ENCODE results near the gene NSFL1C. TPM values are rescaled to one million over a fixed set of nuclear protein-coding genes. Genes with fewer than 3 reads are reported as not detected.

Gene NSFL1C
- polyA plus RNA-seq, 1 of the 3 experiments (the other 2 are of a cell fraction), result 45.9 TPM

DNA sequence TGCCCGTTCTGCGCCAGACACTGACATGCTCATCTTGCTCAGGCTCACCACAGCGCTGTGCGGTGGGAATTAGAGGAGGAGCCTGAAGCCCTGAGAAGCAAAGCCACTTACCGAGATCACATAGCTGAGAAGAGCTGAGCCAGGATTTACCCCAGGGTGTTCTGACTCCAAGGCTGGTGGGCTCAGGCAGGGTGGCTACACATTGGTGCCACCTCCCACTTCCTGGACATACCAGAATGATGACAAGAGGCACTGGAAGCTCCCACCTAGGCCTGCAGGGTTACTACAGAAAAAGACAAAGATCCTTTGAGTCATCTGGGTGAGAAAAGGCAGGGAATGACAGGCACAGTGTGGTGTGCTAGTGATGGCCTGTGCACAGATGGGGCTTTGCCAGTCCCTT lies 49.4 kb downstream of the NSFL1C start:
- 0 out of 2 replicates have a peak, but pooled peaks cover 5% of the 10 kb centered on the region for H3K9me3 ChIP-seq
- no peaks in the 10 kb centered on the region for H3K36me3 ChIP-seq (replicated peaks in 1 of 2; ENCODE audit: control insufficient read depth in 1 of 2, insufficient read depth in 2 of 2, low read length in 1 of 2)
- ChIA-PET POLR2A (no interaction called here), CTCF (interaction anchor here (1.7 kb wide), 1 partner anchor 20 kb away, joined by 5 read pairs; no protein-coding TSS in a partner anchor)
- H3K4me3 ChIP-seq (ENCODE audit: low read depth in 2 of 2, low read length in 1 of 2), result no peak overlapping the region
- H3K79me2 ChIP-seq (ENCODE audit: insufficient read depth), result no peaks in the 10 kb centered on the region
- no peaks in the 10 kb centered on the region for H3K27me3 ChIP-seq (ENCODE audit: insufficient read depth)
- H3K9me2 ChIP-seq, result no peaks in the 10 kb centered on the region
- no peaks in the 10 kb centered on the region for H4K20me1 ChIP-seq (ENCODE audit: insufficient read depth)
- no peak overlapping the region for H3K9ac ChIP-seq
- no peak for DNase-seq
- WGBS (ENCODE audit: low lambda C conversion rate), result 53% methylated on average over 4 of the region's 5 CpGs
- H3K4me1 ChIP-seq (ENCODE audit: control insufficient read depth in 1 of 2, insufficient read depth in 2 of 2, low read depth in 1 of 2, low read length in 1 of 2), result no peaks in the 10 kb centered on the region; a peak in 2 of 4 replicates
- H3K27ac ChIP-seq (ENCODE audit: low read depth in 2 of 2, low read length in 1 of 2), result peak overlapping the region in 1 of 2 experiments; percentile 75; a peak in 3 of 4 replicates
- H2AFZ ChIP-seq (ENCODE audit: low read depth), result peak overlapping the region; percentile 68; the same call in 1 of the 2 replicates
- H3K4me2 ChIP-seq, result peak overlapping the region; percentile 21
- no peak for TF ChIP-seq FOXM1 (IDR thresholded peaks at IDR 0.05; ENCODE audit: low read depth)
- TF ChIP-seq, protein P1, sequence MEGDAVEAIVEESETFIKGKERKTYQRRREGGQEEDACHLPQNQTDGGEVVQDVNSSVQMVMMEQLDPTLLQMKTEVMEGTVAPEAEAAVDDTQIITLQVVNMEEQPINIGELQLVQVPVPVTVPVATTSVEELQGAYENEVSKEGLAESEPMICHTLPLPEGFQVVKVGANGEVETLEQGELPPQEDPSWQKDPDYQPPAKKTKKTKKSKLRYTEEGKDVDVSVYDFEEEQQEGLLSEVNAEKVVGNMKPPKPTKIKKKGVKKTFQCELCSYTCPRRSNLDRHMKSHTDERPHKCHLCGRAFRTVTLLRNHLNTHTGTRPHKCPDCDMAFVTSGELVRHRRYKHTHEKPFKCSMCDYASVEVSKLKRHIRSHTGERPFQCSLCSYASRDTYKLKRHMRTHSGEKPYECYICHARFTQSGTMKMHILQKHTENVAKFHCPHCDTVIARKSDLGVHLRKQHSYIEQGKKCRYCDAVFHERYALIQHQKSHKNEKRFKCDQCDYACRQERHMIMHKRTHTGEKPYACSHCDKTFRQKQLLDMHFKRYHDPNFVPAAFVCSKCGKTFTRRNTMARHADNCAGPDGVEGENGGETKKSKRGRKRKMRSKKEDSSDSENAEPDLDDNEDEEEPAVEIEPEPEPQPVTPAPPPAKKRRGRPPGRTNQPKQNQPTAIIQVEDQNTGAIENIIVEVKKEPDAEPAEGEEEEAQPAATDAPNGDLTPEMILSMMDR (IDR thresholded peaks at IDR 0.05), result no peak
- TF ChIP-seq EZH2phosphoT487 (IDR thresholded peaks at IDR 0.05; ENCODE audit: borderline replicate concordance, low read depth), result no peak
- peak; percentile 47; the same call in 1 of the 2 replicates for TF ChIP-seq TCF12 (IDR thresholded peaks at IDR 0.05)
- 0 out of 2 replicates have a peak, but pooled peaks have one; percentile 37 for TF ChIP-seq FOSL2 (IDR thresholded peaks at IDR 0.05; ENCODE audit: borderline replicate concordance, low read depth)
- TF ChIP-seq, protein P2, sequence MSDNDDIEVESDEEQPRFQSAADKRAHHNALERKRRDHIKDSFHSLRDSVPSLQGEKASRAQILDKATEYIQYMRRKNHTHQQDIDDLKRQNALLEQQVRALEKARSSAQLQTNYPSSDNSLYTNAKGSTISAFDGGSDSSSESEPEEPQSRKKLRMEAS (IDR thresholded peaks at IDR 0.05; ENCODE audit: low read depth), result 0 out of 2 replicates have a peak, but pooled peaks have one; percentile 36
- TF ChIP-seq, protein P3, sequence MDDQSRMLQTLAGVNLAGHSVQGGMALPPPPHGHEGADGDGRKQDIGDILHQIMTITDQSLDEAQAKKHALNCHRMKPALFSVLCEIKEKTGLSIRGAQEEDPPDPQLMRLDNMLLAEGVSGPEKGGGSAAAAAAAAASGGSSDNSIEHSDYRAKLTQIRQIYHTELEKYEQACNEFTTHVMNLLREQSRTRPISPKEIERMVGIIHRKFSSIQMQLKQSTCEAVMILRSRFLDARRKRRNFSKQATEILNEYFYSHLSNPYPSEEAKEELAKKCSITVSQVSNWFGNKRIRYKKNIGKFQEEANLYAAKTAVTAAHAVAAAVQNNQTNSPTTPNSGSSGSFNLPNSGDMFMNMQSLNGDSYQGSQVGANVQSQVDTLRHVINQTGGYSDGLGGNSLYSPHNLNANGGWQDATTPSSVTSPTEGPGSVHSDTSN (IDR thresholded peaks at IDR 0.05), result peak; percentile 36; the same call in 1 of the 2 replicates
- TF ChIP-seq TEAD4 (IDR thresholded peaks at IDR 0.05; ENCODE audit: borderline replicate concordance, insufficient read depth), result no peak
- H3F3A ChIP-seq (replicated peaks; ENCODE audit: insufficient read depth), result peaks cover 29% of the 10 kb centered on the region

DNA sequence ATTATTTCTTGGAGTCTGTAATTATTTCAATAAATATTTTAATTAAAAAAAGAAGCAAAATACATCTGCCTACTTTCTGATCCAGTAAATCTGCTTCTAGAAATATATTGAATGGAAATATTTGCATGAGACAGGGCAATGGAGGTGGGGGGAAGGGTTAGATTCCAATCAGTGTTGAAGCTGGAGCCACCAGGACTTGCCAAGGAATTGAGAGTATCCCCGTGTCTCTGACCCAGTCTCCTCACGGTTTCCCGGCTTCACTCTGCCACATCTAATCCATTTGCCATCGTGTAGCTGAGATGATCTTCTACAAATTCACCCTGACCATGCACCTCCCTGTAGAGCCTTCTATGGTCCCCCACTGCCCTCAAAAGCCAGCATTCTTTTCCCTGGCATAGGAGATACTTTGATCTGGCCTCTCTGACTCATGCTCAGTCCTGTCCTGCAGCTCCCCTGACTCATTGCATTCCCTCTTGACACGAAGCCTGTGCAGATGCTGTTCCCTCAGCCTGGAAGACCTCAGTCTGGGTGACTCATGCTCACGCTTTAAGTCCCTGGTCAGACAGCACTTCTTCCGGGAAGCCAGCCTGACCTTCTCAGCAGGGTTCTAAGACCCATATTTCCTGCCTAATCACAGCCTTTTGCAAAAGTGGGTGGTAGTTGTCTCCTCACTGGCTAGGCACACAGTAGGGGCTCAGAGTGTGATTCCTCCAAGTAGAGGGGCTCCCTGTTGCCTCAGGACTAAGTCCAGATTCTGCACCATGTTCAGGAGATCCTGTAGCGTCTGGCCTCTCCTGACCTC lies 50.8 kb downstream of the NSFL1C start:
- ChIA-PET POLR2A (no interaction called here), CTCF (no interaction called here)
- Histone ChIP-seq H3K27me3 (ENCODE audit: insufficient read depth) (no peaks in the 10 kb centered on the region), H3K9me3 (0 out of 2 replicates have a peak, but pooled peaks cover 6% of the 10 kb centered on the region), H3K4me1 (ENCODE audit: control insufficient read depth in 1 of 2, insufficient read depth in 2 of 2, low read depth in 1 of 2, low read length in 1 of 2) (no peaks in the 10 kb centered on the region; a peak in 2 of 4 replicates), H3K9me2 (no peaks in the 10 kb centered on the region), H3K27ac (ENCODE audit: low read depth in 2 of 2, low read length in 1 of 2) (peak overlapping the region; percentile 17 to 75; a peak in 3 of 4 replicates), H2AFZ (ENCODE audit: low read depth) (peak overlapping the region; percentile 29; the same call in 1 of the 2 replicates), H3F3A (replicated peaks; ENCODE audit: insufficient read depth) (peaks cover 29% of the 10 kb centered on the region), H3K9ac (no peak overlapping the region; the same call in 1 of the 2 replicates), H3K79me2 (ENCODE audit: insufficient read depth) (no peaks in the 10 kb centered on the region), H3K36me3 (replicated peaks in 1 of 2; ENCODE audit: control insufficient read depth in 1 of 2, insufficient read depth in 2 of 2, low read length in 1 of 2) (no peaks in the 10 kb centered on the region), H3K4me3 (ENCODE audit: low read depth in 2 of 2, low read length in 1 of 2) (no peak overlapping the region), H4K20me1 (ENCODE audit: insufficient read depth) (no peaks in the 10 kb centered on the region), H3K4me2 (no peak overlapping the region)
- WGBS (ENCODE audit: low lambda C conversion rate), result 22% methylated on average over 8 of the region's 8 CpGs
- DNase-seq, result no peak
- TF ChIP-seq, protein P2 (IDR thresholded peaks at IDR 0.05; ENCODE audit: low read depth), result peak; percentile 92
- TF ChIP-seq RXRA (IDR thresholded peaks at IDR 0.05; ENCODE audit: borderline replicate concordance, low read depth), result peak; percentile 87; the same call in 1 of the 2 replicates
- TF ChIP-seq, protein P1 (IDR thresholded peaks at IDR 0.05), result no peak
- TF ChIP-seq NFIC (IDR thresholded peaks at IDR 0.05; ENCODE audit: borderline replicate concordance), result peak; percentile 85
- TF ChIP-seq TEAD4 (IDR thresholded peaks at IDR 0.05; ENCODE audit: borderline replicate concordance, insufficient read depth), result peak; percentile 91
- TF ChIP-seq SMC3 (IDR thresholded peaks at IDR 0.05; ENCODE audit: low read depth, low read length), result no peak
- TF ChIP-seq, protein P3 (IDR thresholded peaks at IDR 0.05), result peak; percentile 92
- TF ChIP-seq POLR2AphosphoS5 (IDR thresholded peaks at IDR 0.05; ENCODE audit: low read depth, low read length), result peak; percentile 90
- TF ChIP-seq, protein P4, sequence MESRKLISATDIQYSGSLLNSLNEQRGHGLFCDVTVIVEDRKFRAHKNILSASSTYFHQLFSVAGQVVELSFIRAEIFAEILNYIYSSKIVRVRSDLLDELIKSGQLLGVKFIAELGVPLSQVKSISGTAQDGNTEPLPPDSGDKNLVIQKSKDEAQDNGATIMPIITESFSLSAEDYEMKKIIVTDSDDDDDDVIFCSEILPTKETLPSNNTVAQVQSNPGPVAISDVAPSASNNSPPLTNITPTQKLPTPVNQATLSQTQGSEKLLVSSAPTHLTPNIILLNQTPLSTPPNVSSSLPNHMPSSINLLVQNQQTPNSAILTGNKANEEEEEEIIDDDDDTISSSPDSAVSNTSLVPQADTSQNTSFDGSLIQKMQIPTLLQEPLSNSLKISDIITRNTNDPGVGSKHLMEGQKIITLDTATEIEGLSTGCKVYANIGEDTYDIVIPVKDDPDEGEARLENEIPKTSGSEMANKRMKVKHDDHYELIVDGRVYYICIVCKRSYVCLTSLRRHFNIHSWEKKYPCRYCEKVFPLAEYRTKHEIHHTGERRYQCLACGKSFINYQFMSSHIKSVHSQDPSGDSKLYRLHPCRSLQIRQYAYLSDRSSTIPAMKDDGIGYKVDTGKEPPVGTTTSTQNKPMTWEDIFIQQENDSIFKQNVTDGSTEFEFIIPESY (IDR thresholded peaks at IDR 0.05; ENCODE audit: borderline replicate concordance, low read depth), result peak; percentile 83; the same call in 1 of the 2 replicates
- TF ChIP-seq TCF12 (IDR thresholded peaks at IDR 0.05), result peak; percentile 98
